ENCODE results near the gene ANKRD23.
A peak's percentile ranks its signal among the peaks of the same experiment; 100 is the strongest.

The ANKRD23 gene

GRCh38 chr2:96869281-96869821, 25.5 kb upstream of the ANKRD23 start:
- TF ChIP-seq FOXM1 (IDR thresholded peaks at IDR 0.05; ENCODE audit: borderline replicate concordance, low read depth): no peak
- no peak for TF ChIP-seq RAD21 (IDR thresholded peaks at IDR 0.05; ENCODE audit: low read depth)
- no peak for TF ChIP-seq CREB1 (IDR thresholded peaks at IDR 0.05; ENCODE audit: low read depth)
- TF ChIP-seq TAF1 (IDR thresholded peaks at IDR 0.05; ENCODE audit: low read depth): peak; percentile 52; the same call in 1 of the 2 replicates

- TF ChIP-seq RAD21 (IDR thresholded peaks at IDR 0.05; ENCODE audit: low read depth) (no peak), TAF1 (IDR thresholded peaks at IDR 0.05; ENCODE audit: low read depth) (0 out of 2 replicates have a peak, but pooled peaks have one; percentile 17), USF1 (IDR thresholded peaks at IDR 0.05) (no peak), YY1 (IDR thresholded peaks at IDR 0.05; ENCODE audit: low read depth) (0 out of 2 replicates have a peak, but pooled peaks have one; percentile 26), TCF12 (IDR thresholded peaks at IDR 0.05; ENCODE audit: low read depth) (peak; percentile 65; the same call in 1 of the 2 replicates), FOXM1 (IDR thresholded peaks at IDR 0.05; ENCODE audit: borderline replicate concordance, low read depth) (peak; percentile 67; the same call in 1 of the 2 replicates), TEAD4 (IDR thresholded peaks at IDR 0.05) (no peak), REST (IDR thresholded peaks at IDR 0.05; ENCODE audit: low read depth) (no peak), NFIC (IDR thresholded peaks at IDR 0.05) (peak; percentile 54; the same call in 1 of the 2 replicates), CREB1 (IDR thresholded peaks at IDR 0.05; ENCODE audit: low read depth) (no peak), MAX (IDR thresholded peaks at IDR 0.05) (0 out of 2 replicates have a peak, but pooled peaks have one; percentile 19), ZBTB7A (IDR thresholded peaks at IDR 0.05; ENCODE audit: low read depth) (peak; percentile 51; the same call in 1 of the 2 replicates), CEBPB (IDR thresholded peaks at IDR 0.05) (peak; percentile 71), EP300 (IDR thresholded peaks at IDR 0.05; ENCODE audit: borderline replicate concordance) (no peak), EGR1 (IDR thresholded peaks at IDR 0.05) (no peak)
Measured at GRCh38 chr2:96868555-96869280, 24.9 kb upstream of the ANKRD23 start.

- TF ChIP-seq REST (IDR thresholded peaks at IDR 0.05; ENCODE audit: low read depth): no peak
- peak; percentile 11; the same call in 1 of the 2 replicates for TF ChIP-seq MAX (IDR thresholded peaks at IDR 0.05)
- TF ChIP-seq USF1 (IDR thresholded peaks at IDR 0.05): no peak
Measured at GRCh38 chr2:96867756-96868554, 24.1 kb upstream of the ANKRD23 start.

- no peak for TF ChIP-seq EP300 (IDR thresholded peaks at IDR 0.05; ENCODE audit: borderline replicate concordance)
- no peak for TF ChIP-seq NFIC (IDR thresholded peaks at IDR 0.05)
- no peak for TF ChIP-seq EGR1 (IDR thresholded peaks at IDR 0.05)
- no peak; the same call in 1 of the 2 replicates for TF ChIP-seq USF1 (IDR thresholded peaks at IDR 0.05)
- TF ChIP-seq MAX (IDR thresholded peaks at IDR 0.05): no peak
- no peak for TF ChIP-seq RAD21 (IDR thresholded peaks at IDR 0.05; ENCODE audit: low read depth)
- TF ChIP-seq CREB1 (IDR thresholded peaks at IDR 0.05; ENCODE audit: low read depth): no peak
- no peak for TF ChIP-seq ZBTB7A (IDR thresholded peaks at IDR 0.05; ENCODE audit: low read depth)
- no peak for TF ChIP-seq TEAD4 (IDR thresholded peaks at IDR 0.05)
- no peak for TF ChIP-seq TAF1 (IDR thresholded peaks at IDR 0.05; ENCODE audit: low read depth)
- TF ChIP-seq YY1 (IDR thresholded peaks at IDR 0.05; ENCODE audit: low read depth): no peak
- TF ChIP-seq TCF12 (IDR thresholded peaks at IDR 0.05; ENCODE audit: low read depth): no peak
- no peak for TF ChIP-seq REST (IDR thresholded peaks at IDR 0.05; ENCODE audit: low read depth)
- no peak for TF ChIP-seq FOXM1 (IDR thresholded peaks at IDR 0.05; ENCODE audit: borderline replicate concordance, low read depth)
Measured at GRCh38 chr2:96866986-96867755, 23.4 kb upstream of the ANKRD23 start.
